Liver (tissue), 3 donors: ENCODE results near the gene ODF2.

Source experiments
- ATF3 ChIP-seq: IDR thresholded peaks from 2 replicates; pipeline ENCODE4 v1.6.1; 2016; ENCODE audit warnings: antibody characterized with exemption
- CTCF ChIP-seq: fragments of 150-350 bp; IDR thresholded peaks from 2 replicates; pipeline ENCODE4 v1.5.1; 2017; ENCODE audit warnings: improper control_type of control experiment, low read depth, low read length; ENCODE audit not compliant: missing input control
- EGR1 ChIP-seq, 2 donors: IDR thresholded peaks; 2 replicates each; pipeline ENCODE4 v1.6.1; 2016 to 2018; ENCODE audit warnings: antibody characterized with exemption in 2 of 2, low read depth in 2 of 2
- GABPA ChIP-seq, 2 donors: IDR thresholded peaks in 1 of 2; conservative IDR thresholded peaks in 1 of 2; 2 replicates each; pipeline ENCODE4 v1.6.1; 2016; ENCODE audit warnings: antibody characterized with exemption in 2 of 2, mild to moderate bottlenecking in 1 of 2, moderate library complexity in 1 of 2
- HNF4A ChIP-seq, 2 donors: conservative IDR thresholded peaks; 2 replicates each; pipeline ENCODE4 v1.6.1; 2016; ENCODE audit warnings: antibody characterized with exemption in 2 of 2, mild to moderate bottlenecking in 2 of 2
- HNF4G ChIP-seq: IDR thresholded peaks from 2 replicates; pipeline ENCODE4 v1.6.1; 2016; ENCODE audit warnings: antibody characterized with exemption
- JUND ChIP-seq, 2 donors: IDR thresholded peaks; 2 replicates each; pipeline ENCODE4 v1.6.1; 2016; ENCODE audit warnings: antibody characterized with exemption in 2 of 2
- MAX ChIP-seq: IDR thresholded peaks from 2 replicates; pipeline ENCODE4 v1.6.1; 2016; ENCODE audit warnings: antibody characterized with exemption
- NR2F2 ChIP-seq: IDR thresholded peaks from 2 replicates; pipeline ENCODE4 v1.6.1; 2016; ENCODE audit warnings: antibody characterized with exemption
- SP1 ChIP-seq: IDR thresholded peaks from 2 replicates; pipeline ENCODE4 v1.6.1; 2018; ENCODE audit warnings: antibody characterized with exemption, mild to moderate bottlenecking
- TAF1 ChIP-seq: conservative IDR thresholded peaks from 2 replicates; pipeline ENCODE4 v1.6.1; 2016; ENCODE audit warnings: antibody characterized with exemption, mild to moderate bottlenecking
- YY1 ChIP-seq: IDR thresholded peaks from 2 replicates; pipeline ENCODE4 v1.6.1; 2016; ENCODE audit warnings: antibody characterized with exemption, mild to moderate bottlenecking
- TF ChIP-seq, protein P1 (sequence below): IDR thresholded peaks from 2 replicates; pipeline ENCODE4 v1.6.1; 2016; ENCODE audit warnings: antibody characterized with exemption, mild to moderate bottlenecking
- donor health status: healthy.
- donor health status: healthy.

DNA sequence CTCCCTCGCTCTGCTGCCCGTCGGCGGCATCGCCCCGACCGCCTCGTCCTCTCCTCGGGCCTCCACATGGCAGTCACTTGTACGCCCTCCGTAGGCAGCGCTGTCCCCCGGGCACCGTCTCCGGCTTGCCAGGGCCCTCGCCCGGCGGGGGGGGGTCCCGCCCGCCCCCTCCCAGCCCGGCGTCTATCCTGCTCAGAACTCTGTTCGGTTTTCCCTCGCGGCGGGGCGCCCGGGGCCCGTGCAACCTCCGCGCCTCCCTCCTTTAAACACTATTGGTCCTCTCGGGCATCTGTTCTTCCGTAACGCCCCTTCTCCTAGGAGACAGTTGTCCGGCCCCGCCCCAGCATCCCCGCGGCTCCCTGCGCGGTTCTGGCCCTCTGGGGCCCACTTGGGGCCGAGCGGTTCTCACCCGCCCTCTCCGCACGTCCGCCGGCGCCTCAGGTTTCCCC lies 831 bp downstream of the ODF2 start:
- TF ChIP-seq CTCF (no peak), SP1 (no peak), MAX (no peak), ATF3 (no peak), EGR1 (IDR thresholded peaks at IDR 0.05; ENCODE audit: low read depth in 2 of 2) (no peak), HNF4A (conservative IDR thresholded peaks at IDR 0.05) (no peak), YY1 (no peak), TAF1 (no peak), NR2F2 (no peak), GABPA (IDR thresholded peaks at IDR 0.05 in 1 of 2, conservative IDR thresholded peaks at IDR 0.05 in 1 of 2) (no peak), HNF4G (no peak), JUND (IDR thresholded peaks at IDR 0.05) (no peak)
- TF ChIP-seq, protein P1, sequence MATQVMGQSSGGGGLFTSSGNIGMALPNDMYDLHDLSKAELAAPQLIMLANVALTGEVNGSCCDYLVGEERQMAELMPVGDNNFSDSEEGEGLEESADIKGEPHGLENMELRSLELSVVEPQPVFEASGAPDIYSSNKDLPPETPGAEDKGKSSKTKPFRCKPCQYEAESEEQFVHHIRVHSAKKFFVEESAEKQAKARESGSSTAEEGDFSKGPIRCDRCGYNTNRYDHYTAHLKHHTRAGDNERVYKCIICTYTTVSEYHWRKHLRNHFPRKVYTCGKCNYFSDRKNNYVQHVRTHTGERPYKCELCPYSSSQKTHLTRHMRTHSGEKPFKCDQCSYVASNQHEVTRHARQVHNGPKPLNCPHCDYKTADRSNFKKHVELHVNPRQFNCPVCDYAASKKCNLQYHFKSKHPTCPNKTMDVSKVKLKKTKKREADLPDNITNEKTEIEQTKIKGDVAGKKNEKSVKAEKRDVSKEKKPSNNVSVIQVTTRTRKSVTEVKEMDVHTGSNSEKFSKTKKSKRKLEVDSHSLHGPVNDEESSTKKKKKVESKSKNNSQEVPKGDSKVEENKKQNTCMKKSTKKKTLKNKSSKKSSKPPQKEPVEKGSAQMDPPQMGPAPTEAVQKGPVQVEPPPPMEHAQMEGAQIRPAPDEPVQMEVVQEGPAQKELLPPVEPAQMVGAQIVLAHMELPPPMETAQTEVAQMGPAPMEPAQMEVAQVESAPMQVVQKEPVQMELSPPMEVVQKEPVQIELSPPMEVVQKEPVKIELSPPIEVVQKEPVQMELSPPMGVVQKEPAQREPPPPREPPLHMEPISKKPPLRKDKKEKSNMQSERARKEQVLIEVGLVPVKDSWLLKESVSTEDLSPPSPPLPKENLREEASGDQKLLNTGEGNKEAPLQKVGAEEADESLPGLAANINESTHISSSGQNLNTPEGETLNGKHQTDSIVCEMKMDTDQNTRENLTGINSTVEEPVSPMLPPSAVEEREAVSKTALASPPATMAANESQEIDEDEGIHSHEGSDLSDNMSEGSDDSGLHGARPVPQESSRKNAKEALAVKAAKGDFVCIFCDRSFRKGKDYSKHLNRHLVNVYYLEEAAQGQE, result no peak
